GM19099 (cell line): ENCODE data around the gene WWOX.

Experiments used
- POLR2A ChIP-seq: IDR thresholded peaks from 3 replicates; pipeline ENCODE4 v1.6.1; 2011; ENCODE audit warnings: low read depth; ENCODE audit not compliant: insufficient read length; ENCODE audit errors: extremely low read depth

The WWOX gene

DNA sequence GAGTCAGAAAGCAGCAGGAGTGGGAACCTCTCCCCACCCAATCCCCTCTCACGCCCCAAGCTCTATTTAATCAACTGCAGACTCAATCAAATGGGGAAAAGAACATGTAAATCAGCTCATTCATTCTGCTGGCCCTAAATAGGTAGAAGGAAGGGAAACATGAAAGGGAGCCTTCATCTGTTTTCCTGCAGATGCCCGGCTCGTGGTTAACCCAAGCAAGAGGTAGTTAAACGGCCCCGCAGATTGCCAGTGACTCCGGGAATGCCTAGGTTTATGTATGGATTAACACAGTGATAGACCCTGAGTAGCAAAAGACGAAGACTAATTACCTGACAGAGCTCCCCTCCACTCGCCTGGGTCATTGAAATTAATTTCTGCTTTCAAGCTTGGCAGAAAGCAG lies 542.0 kb downstream of the WWOX start:
- no peak for TF ChIP-seq POLR2A

DNA sequence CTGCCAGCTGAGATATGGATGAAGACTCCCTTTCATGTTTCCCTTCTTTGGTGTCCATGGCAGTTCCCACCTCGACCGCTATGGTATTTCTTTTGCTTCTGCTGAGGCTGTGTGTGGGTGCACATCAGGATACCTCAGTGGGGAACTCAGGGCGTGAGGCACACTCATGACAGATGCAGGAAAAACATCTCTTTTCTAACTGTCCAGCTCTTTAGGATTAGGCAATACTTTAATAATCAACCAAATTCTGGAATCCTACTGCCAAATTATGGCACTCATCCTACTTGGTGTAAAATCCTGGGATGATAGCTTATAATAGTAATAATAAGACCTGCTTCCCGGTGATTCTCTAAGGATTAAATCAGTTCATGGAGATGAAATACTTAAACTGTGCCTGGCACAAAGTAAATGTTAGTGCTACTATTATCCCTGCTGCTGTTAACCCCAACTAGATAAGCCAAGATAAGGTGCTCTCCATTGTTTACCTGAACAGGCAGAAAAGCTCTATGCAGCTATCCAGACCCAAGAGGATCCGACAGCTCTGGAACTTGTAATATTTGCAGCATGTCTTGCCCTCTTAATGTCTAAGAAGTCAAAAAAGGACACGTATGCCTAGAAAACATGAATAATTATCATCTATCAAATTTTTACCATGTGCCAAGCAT lies 543.3 kb downstream of the WWOX start:
- TF ChIP-seq POLR2A, result no peak

DNA sequence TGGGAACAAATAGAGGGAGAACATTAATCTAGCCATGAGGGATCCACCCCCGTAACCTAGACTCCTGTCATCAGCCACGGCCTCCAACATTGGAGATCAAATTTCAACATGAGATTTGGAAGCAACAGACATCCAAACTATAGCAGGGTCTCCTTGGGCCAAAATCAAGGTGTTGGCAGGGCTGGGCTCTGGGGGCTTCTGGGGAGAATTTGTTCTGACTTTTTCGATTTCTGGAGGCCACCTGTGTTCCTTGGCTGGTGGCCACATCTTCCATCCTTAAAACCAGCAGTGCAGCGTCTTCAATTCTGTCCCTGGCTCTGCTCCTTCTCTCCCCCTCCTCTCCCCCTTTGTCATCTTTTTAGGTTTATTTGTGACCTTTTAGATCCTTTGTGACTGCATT lies 546.2 kb downstream of the WWOX start:
- TF ChIP-seq POLR2A, result no peak

DNA sequence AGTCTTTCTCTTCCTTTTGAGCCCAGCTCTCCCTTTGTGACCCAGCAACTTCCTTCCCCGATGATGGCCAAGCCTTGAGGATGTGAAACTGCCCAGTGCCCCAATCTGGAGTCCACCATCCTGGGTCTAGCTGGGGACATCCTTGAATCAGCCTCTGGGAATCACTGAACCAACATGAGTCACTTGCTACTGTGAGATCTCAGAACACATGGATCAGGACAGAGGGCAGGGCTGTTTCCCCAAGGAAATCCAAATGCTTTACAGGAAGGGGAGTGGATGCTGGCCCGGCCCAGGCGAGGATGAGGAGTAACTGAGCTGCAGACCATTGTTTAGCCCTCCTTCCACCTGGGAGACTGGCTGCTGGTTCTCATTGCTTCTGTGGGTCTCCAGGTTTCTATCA lies 547.6 kb downstream of the WWOX start:
- no peak for TF ChIP-seq POLR2A

DNA sequence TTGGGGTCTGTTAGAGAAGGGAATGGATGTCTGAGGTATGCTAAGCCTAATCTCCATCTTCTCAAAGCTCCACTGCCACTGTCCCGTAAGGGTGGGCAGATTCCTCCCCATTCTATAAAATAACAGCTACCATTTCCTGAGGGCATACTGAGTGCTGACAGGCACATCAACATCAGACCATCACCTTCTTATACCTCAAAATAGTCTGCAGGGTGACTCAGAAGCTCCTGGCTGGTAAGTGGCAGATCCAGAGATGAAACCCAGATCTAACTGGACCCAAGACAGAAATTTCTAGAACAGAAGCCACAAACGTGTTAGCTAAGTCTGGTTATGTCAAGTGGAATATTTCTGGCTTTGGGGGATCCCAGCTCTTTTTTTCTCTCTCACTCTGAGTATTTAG lies 548.0 kb downstream of the WWOX start:
- no peak for TF ChIP-seq POLR2A

DNA sequence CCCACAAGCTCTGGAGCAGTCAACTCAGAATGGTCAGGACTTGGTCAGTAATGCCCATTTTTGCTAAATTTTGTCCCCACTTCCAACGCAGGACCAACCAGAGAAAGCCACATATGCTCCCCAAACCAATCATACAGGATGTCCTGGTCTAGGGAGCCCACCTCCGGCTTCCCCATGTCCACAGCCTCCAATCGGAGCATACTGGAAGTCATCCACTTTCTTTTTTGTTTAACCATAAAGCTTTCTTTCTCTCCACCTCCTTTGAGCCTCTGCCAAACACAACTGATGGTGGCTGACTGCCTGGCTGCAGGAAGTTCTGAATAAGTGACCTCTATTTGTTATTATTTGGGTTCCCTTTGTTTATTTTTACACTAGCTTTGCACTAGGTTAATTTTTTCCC lies 549.1 kb downstream of the WWOX start:
- TF ChIP-seq POLR2A, result no peak

DNA sequence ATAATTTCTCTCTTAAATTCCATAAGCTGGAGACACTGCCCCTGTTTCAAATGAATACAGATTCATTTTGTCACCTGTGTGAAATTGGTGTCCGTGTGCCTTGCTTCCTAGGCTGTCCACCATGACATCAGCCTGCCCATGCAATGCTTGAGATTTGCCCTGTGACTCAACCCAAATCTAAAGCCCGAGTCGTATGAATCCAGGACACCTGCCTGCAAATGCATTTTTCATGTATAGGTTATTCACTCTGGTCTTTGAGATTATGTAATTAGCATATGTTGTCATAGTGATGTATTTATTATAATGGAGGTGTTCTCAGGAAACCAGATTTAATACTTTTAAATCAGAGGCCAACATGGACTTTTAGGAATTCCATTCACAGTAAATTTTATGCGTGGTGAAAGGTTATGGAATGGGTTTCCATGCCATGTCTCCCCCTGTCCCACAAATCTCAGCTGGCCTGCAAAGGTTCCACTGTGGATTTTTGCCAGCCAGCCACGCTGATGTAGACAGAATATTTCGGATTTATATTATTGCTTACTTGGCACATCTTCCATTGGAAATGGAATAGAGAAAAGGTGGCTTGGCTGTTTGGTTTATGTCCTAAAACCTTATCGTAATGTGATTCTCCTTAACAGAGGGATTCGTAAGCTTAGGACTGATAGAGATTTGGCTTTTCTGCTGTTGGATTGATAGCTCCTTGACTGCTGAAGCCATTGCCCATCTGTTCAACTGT lies 551.1 kb downstream of the WWOX start:
- no peak for TF ChIP-seq POLR2A

DNA sequence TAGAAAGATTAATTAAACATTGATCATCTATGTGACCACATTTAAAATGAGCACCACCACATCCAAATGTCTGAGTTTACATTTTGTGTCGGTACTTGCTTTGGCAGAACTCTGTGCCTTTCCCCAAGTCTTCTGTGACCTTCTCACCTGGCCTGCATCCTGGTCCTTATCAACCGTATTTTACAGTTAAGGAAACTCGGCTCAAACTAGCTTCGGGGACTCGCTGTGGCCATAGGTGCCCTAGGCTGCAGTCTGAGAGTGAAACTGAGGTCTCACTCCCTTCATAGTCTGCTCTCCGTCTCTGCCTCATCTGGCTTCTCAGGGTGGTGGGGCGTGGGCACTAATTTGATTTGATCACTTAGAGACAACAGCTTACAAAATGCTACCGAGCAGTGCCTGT lies 555.5 kb downstream of the WWOX start:
- no peak for TF ChIP-seq POLR2A

DNA sequence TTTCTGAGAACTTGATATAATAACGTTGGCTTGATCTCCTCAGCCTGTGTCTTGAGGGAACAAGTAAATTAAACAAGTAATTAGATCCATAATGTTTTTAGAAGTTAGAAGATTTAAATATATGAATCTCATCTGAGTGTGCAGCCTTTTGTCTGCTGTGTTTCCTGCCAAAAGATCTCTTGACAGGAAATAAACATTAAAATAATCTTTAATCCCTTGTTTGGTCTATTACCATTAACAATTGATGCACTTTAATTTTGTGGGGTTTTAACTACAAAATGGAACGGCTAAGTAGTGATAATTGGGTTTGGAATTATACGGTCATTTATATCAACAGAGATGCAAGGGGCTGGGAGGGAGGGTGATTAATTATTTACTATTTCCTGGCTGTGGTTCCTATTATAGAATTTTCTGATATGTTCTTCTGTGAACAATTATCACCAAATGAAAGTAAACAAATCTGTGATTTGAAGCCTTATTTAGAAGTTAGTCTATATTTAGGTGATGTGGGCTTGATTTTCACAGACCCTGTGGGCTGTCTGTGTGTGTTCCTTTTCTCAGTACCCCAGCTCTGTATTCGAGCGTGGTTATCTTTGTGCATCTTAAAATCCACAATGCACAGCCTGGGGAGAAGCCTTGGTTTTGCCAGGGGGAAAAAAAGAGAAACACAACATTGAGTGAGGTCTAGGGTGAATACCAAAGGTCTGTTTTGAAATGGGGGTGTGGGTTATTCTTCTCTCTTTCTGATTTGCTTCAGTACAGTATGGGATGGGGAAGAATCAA lies 556.1 kb downstream of the WWOX start:
- no peak for TF ChIP-seq POLR2A

DNA sequence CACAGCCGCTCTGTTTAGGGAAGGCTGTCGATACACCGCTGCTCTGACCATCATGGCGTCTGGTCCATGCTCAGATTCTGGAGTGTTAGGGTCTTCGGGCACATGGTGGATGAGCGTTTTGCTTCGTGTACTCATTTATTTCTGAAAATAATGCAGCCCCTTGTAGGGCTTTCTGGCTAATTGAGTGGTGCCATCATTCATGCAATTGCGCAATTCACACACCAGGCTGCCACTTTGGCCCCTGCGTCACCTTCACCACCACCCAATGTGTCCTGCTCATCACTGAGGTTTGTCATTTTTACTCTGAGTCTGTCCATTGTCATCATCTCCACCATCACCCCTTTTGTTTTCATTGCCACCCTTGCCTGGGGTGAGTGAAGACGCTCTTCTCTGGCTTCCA lies 557.4 kb downstream of the WWOX start:
- no peak for TF ChIP-seq POLR2A

DNA sequence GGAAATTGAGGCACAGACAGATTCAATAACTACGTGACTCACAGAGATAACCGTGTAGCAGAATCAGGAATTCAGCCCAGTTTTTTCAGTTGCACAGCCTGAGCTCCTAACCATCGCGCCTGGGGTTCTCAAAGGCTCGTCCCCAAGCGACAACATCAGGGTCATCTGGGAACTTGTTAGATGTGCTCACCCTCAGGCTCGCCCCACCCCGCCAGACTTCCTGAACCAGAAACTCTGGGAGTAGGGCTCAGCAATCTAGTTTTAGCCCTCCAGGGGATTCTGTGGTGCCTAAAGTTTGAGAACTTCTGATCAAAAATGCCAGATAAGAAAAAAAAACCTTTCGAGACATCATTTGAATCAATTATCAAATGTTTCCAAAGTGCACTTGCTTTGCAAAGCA lies 559.8 kb downstream of the WWOX start:
- no peak for TF ChIP-seq POLR2A

DNA sequence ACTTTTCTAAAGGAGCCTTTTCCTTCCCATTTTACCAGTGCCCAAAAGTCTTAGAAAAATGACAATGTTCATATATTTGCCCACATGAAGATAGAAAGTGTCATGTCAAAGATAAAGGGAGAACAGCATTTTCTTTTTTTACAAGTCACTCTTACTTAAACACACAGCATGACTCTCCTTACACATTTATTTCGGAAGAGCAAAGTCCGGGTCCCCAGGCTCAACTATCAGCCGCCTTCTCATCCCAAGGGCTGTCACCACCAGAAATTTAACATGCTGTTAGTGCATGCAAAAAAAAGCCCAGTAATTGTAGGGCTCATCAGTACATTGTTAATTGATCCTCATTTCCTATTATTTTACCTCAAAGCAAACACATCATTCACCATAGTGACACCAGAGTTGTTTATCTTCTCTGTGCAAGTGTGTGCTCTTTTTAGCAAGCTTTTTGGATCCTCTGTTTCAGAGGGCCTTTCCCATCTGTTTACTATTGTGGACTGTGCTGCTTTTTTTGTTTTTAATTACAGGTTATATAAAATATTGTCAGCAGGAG lies 560.3 kb downstream of the WWOX start:
- TF ChIP-seq POLR2A, result no peak

DNA sequence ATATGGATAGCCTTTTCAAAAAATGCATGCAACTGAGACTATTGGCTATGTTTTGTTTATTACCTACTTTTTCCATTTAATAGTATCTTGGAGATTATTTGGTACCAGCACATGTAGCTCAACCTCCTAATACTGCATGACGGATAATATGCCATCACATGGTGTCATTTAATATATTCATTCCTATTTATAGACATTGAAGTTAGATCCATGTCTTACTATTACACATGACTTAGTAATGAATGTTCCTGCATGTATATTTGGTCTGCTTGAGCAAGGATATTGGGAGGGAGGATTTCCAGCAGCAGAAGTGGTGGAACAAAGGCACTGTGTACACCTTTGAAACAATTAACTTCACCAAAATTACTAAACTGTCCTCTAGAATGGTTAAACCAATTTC lies 561.3 kb downstream of the WWOX start:
- TF ChIP-seq POLR2A, result no peak

DNA sequence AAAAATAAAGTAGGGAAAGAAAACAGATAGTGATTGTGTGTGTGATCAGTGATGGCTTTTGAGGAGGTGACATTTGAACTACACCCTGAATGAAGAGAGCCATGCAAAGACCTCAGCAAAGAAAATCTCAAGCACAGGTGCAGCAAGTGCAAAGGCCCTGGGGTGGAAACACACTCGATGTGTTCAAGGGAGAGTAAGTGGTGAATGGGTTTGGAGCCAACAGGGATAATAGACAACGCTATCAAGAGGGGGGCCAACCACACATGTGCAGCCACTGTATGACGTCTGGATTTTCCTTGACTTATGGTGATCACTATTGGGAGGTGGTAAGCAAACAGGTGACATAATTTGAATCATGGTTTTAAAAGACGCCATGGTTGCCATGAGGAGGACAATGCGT lies 564.2 kb downstream of the WWOX start:
- no peak for TF ChIP-seq POLR2A
